Transverse colon (tissue), 4 donors: ENCODE results near the gene NSD2. TPM values are rescaled to one million over a fixed set of nuclear protein-coding genes. Genes with fewer than 3 reads are reported as not detected.
"Not testable (repeated sequence)": the region's sequence is repeated elsewhere in the genome, so short reads cannot be mapped to it uniquely, and the experiment has no call there.

Experiments used
- DNase-seq: peaks from one replicate; pipeline ENCODE4 v3.0.0-alpha.2; 2019
- H3K27ac ChIP-seq, 4 donors: fragments of 200-600 bp; sonication (generic); 2 replicates each; pipeline ENCODE4 v1.5.1; 2016 to 2018; ENCODE audit warnings: inconsistent platforms in 4 of 4
- H3K27me3 ChIP-seq: fragments of 200-600 bp; sonication (generic); 2 replicates; pipeline ENCODE4 v1.5.1; 2017; ENCODE audit warnings: inconsistent platforms
- H3K36me3 ChIP-seq, 4 donors: fragments of 200-600 bp; sonication (generic); 2 replicates each; pipeline ENCODE4 v1.5.1; 2017 to 2019; ENCODE audit warnings: inconsistent platforms in 4 of 4
- H3K4me1 ChIP-seq, 4 donors: fragments of 200-600 bp; sonication (generic); 2 replicates each; pipeline ENCODE4 v1.5.1; 2017 to 2020; ENCODE audit warnings: inconsistent platforms in 4 of 4
- H3K4me3 ChIP-seq, 4 donors: fragments of 200-600 bp; sonication (generic); 1 replicate in 1 of 4; 2 replicates in 3 of 4; pipeline versions ENCODE4 v1.5.1 to v1.6.1; 2017 to 2019; ENCODE audit warnings: inconsistent platforms in 4 of 4
- H3K9me3 ChIP-seq, 2 donors: fragments of 200-600 bp; sonication (generic); 2 replicates each; pipeline ENCODE4 v1.5.1; 2017 to 2019; ENCODE audit warnings: inconsistent platforms in 2 of 2
- EP300 ChIP-seq: sonication (generic); formaldehyde crosslinking; IDR thresholded peaks from one replicate; pipeline ENCODE4 v1.6.1; 2017; ENCODE audit warnings: antibody characterized with exemption, low read depth
- POLR2A ChIP-seq: fragments of 450-650 bp; IDR thresholded peaks from one replicate; pipeline ENCODE4 v1.6.1; 2016; ENCODE audit warnings: antibody characterized with exemption, mild to moderate bottlenecking, moderate library complexity
- POLR2AphosphoS5 ChIP-seq, 3 donors: sonication (generic); formaldehyde crosslinking; IDR thresholded peaks; one replicate each; pipeline ENCODE4 v1.6.1; 2016; ENCODE audit warnings: antibody characterized with exemption in 3 of 3
- WGBS, 2 donors: methylation state at CpG; one replicate each; pipeline ENCODE4 v1.1.5; 2018; ENCODE audit warnings: low coverage in 1 of 2; 5-methylcytosine and 5-hydroxymethylcytosine counted together
- in situ Hi-C, 4 donors: fragments of 200-750 bp; cut with MboI; loops; one replicate each; pipeline versions ENCODE4 v1.15.0 to v1.15.1; 2017; ENCODE audit warnings: low sequenced_read_pairs in 3 of 4, low pct_ligation_motif_present in 1 of 4, low pct_unique_long_range_greater_than_20kb in 1 of 4
- intact Hi-C: fragments of 100-400 bp; cut with DNase I; formaldehyde crosslinking; loops from one replicate; pipeline ENCODE4 v1.15.1; 2023; ENCODE audit warnings: low total_unique reads
- small RNA-seq, 4 donors: library from RNA; depleted of rRNA; stranded (forward); fragments of <200 nt; gene quantifications; one replicate each; pipeline ENCODE3, GENCODE V24; 2016
- total RNA-seq, 4 donors: library from RNA; depleted of rRNA; stranded (reverse); fragments of >200 nt; gene quantifications; one replicate each; pipeline ENCODE4 v1.1.0, GENCODE V29; 2016
- TF ChIP-seq, protein P1 (sequence below), 5 experiments: fragments of 200-600 bp in 3 of 5; fragments of 450-650 bp in 2 of 5; sonication (generic) in 3 of 5; IDR thresholded peaks; 1 replicate in 2 of 5; 2 replicates in 3 of 5; pipeline ENCODE4 v1.5.1; 2016 to 2017; ENCODE audit warnings: antibody characterized with exemption in 5 of 5, inconsistent platforms in 3 of 5, mild to moderate bottlenecking in 2 of 5, moderate library complexity in 1 of 5

The NSD2 gene
- total RNA-seq, 4 donors from 2014 or later = 78.4 to 591 (median 158) TPM

DNA sequence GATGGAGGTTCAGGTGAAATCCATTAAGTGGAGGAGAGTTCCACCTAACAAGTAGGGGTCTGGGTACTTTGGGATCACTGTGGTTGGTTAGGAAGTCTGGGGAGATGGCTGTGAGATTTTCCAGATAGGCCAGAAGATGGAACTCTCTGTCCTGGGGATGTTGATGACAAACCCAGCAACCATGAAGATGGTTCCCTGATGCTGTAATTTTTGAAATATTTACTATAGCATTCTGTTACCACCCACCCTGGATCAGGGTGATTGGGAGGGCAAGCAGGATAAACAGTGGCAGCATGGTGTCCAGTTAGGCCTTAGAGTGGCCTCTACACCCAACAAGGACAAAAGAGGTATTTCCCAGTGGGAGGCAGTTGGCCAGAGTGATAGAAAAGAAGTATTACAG is 153.5 kb downstream of the NSD2 start:
- Histone ChIP-seq H3K36me3 (no peaks in the 10 kb centered on the region), H3K4me3 (no peak overlapping the region), H3K27me3 (peaks cover 21% of the 10 kb centered on the region), H3K27ac (no peak overlapping the region), H3K4me1 (peaks cover 0 to 11% (median 0%) of the 10 kb centered on the region in 4 donors), H3K9me3 (no peaks in the 10 kb centered on the region)
- DNase-seq = no peak
- intact Hi-C loops = no loop called here
- in situ Hi-C loops = no loop called here
- TF ChIP-seq POLR2AphosphoS5 (IDR thresholded peaks at IDR 0.05) (no peak), EP300 (no peak), POLR2A (no peak)
- TF ChIP-seq, protein P1, sequence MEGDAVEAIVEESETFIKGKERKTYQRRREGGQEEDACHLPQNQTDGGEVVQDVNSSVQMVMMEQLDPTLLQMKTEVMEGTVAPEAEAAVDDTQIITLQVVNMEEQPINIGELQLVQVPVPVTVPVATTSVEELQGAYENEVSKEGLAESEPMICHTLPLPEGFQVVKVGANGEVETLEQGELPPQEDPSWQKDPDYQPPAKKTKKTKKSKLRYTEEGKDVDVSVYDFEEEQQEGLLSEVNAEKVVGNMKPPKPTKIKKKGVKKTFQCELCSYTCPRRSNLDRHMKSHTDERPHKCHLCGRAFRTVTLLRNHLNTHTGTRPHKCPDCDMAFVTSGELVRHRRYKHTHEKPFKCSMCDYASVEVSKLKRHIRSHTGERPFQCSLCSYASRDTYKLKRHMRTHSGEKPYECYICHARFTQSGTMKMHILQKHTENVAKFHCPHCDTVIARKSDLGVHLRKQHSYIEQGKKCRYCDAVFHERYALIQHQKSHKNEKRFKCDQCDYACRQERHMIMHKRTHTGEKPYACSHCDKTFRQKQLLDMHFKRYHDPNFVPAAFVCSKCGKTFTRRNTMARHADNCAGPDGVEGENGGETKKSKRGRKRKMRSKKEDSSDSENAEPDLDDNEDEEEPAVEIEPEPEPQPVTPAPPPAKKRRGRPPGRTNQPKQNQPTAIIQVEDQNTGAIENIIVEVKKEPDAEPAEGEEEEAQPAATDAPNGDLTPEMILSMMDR (IDR thresholded peaks at IDR 0.05) = no peak

DNA sequence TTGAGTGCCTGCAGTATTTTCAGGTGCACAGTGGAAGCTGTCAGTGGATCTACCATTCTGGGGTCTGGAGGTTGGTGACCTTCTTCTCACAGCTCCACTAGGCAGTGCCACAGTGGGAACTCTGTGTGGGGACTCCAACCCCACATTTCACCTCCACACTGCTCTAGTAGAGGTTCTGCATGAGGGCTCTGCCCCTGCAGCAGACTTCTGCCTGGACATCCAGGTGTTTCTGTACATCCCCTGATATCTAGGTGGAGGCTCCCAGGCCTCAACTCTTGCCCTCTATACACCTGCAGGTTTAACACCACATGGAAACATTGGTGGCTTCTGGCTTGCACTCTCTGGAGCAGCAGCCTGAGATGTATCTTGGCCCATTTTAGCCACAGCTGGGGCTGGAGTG is 154.6 kb downstream of the NSD2 start:
- Histone ChIP-seq H3K36me3 (no peaks in the 10 kb centered on the region), H3K27me3 (peaks cover 19% of the 10 kb centered on the region), H3K27ac (no peak overlapping the region), H3K4me1 (peaks cover 0 to 11% (median 0%) of the 10 kb centered on the region in 4 donors), H3K9me3 (no peaks in the 10 kb centered on the region), H3K4me3 (no peak overlapping the region)
- intact Hi-C loops (no loop called here), in situ Hi-C loops (no loop called here)
- DNase-seq = no peak
- TF ChIP-seq POLR2AphosphoS5 (IDR thresholded peaks at IDR 0.05) (no peak), POLR2A (no peak), EP300 (no peak)
- TF ChIP-seq, protein P1 (IDR thresholded peaks at IDR 0.05) = no peak

DNA sequence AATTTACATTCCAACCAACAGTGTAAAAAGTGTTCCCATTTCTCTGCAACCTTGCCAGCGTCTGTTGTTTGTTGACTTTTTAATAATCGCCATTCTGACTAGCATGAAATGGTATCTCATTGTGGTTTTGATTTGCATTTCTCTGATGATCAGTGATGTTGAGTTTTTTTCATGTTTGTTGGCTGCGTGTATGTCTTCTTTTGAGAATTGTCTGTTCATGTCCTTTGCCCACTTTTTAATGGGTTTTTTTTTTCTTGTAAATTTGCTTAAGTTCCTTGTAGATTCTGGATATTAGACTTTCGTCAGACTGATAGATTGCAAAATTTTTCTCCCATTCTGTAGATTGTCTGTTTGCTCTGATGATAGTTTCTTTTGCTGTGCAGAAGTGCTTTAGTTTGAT is 155.9 kb downstream of the NSD2 start:
- H3K4me3 ChIP-seq, H3K36me3 ChIP-seq, in situ Hi-C loops, DNase-seq, H3K9me3 ChIP-seq, H3K27ac ChIP-seq, H3K4me1 ChIP-seq, intact Hi-C loops, H3K27me3 ChIP-seq: not testable (repeated sequence)
- 88 to 94% methylated on average over 4 of the region's 4 CpGs for WGBS, 2 donors

DNA sequence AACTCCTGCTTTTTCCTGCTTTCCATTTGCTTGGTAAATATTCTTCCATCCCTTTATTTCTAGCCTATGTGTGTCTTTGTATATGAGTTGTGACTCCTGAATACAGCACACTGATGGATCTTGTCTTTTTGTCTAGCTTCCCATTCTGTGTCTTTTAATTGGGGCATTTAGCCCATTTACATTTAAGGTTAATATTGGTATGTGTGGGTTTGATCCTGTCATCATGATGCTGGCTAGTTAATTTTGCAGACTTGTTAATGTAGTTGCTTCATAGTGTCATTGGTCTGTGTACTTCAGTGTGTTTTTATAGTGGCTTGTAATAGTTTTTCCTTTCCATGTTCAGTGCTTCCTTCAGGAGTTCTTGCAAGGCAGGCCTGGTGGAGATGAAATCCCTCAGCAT is 160.0 kb downstream of the NSD2 start:
- intact Hi-C loops = not testable (repeated sequence)

More for the DNA sequence above, 160.0 kb downstream of the NSD2 start:
- H3K9me3 ChIP-seq, H3K4me3 ChIP-seq, in situ Hi-C loops, H3K4me1 ChIP-seq, H3K27ac ChIP-seq, H3K27me3 ChIP-seq, H3K36me3 ChIP-seq, DNase-seq: not testable (repeated sequence)

Small RNA genes lying within 50 kb of the gene (small RNA-seq; reads per million reads assigned to genes)
- 56.5 to 218 (median 80.3) reads per million in 4 donors for gene SCARNA22

Other genes with a start within 250 kb of the NSD2 start
- gene FAM53A, start 187.1 kb upstream of the NSD2 start, total RNA-seq = 10 to 100 TPM in 1 of 4 donors, 1 to 10 TPM in 3; 1.4 to 32.9 (median 2.7) TPM
- gene SLBP, start 159.1 kb upstream of the NSD2 start, total RNA-seq = 10 to 100 TPM in 3 of 4 donors, 1 to 10 TPM in 1; 7.6 to 47.5 (median 31.6) TPM
- gene TMEM129, start 150.1 kb upstream of the NSD2 start, total RNA-seq = 100 to 1,000 TPM in 1 of 4 donors, 10 to 100 TPM in 3; 66.1 to 116 (median 86.6) TPM
- 100 to 1,000 TPM in 1 of 4 donors, 10 to 100 TPM in 1, 1 to 10 TPM in 2; 5.9 to 175 (median 23.1) TPM for gene TACC3, start 149.9 kb upstream of the NSD2 start, total RNA-seq
- gene FGFR3, start 78.1 kb upstream of the NSD2 start, total RNA-seq = 100 to 1,000 TPM in 2 of 4 donors, 10 to 100 TPM in 2; 56.2 to 209 (median 110) TPM
- gene LETM1, start 15.2 kb upstream of the NSD2 start, total RNA-seq = 100 to 1,000 TPM; 173 to 469 (median 243) TPM
- gene NELFA, start 137.6 kb downstream of the NSD2 start, total RNA-seq = 10 to 100 TPM; 22.0 to 80.4 (median 31.8) TPM
- 1 to 10 TPM in 1 of 4 donors, under 1 TPM in 2, not detected in 1; 0.14 to 1.9 (median 0.64) TPM for gene NAT8L, start 187.9 kb downstream of the NSD2 start, total RNA-seq